Left lung (tissue), 10 donors: ENCODE measurements around the gene SETD1A. TPM values are rescaled to one million over a fixed set of nuclear protein-coding genes. Genes with fewer than 3 reads are reported as not detected.

Experiments
- ATAC-seq: fragments of 200-7000 bp; cut with Tn5 transposase; one replicate; pipeline ENCODE4 v1.9.1; 2020; ENCODE audit warnings: moderate library complexity
- DNase-seq, 4 donors: peaks; one replicate each; pipeline ENCODE4 v3.0.0-alpha.2; 2013 to 2020
- H3K27ac ChIP-seq, 2 donors: fragments of 200-600 bp; sonication (generic) in 1 of 2; one replicate each; pipeline versions ENCODE4 v1.5.0 to v1.8.0; 2020 to 2021
- H3K27me3 ChIP-seq, 2 donors: fragments of 200-600 bp; sonication (generic) in 1 of 2; one replicate each; pipeline versions ENCODE4 v1.5.0 to v1.8.0; 2020 to 2021
- H3K36me3 ChIP-seq, 2 donors: fragments of 200-600 bp; sonication (generic) in 1 of 2; one replicate each; pipeline versions ENCODE4 v1.5.0 to v1.8.0; 2020 to 2021
- H3K4me1 ChIP-seq, 2 donors: fragments of 200-600 bp; one replicate each; pipeline ENCODE4 v1.8.0; 2021
- H3K4me3 ChIP-seq, 2 donors: fragments of 200-600 bp; sonication (generic) in 1 of 2; one replicate each; pipeline versions ENCODE4 v1.5.0 to v1.8.0; 2020 to 2021; ENCODE audit warnings: mild to moderate bottlenecking in 1 of 2
- H3K9me3 ChIP-seq, 2 donors: fragments of 200-600 bp; sonication (generic) in 1 of 2; one replicate each; pipeline versions ENCODE4 v1.5.0 to v1.8.0; 2020 to 2021
- CTCF ChIP-seq, 2 donors: fragments of 200-600 bp; sonication (generic) in 1 of 2; IDR thresholded peaks; one replicate each; pipeline versions ENCODE4 v1.5.0 to v1.8.0; 2021; ENCODE audit warnings: antibody characterized with exemption in 2 of 2
- intact Hi-C, 2 donors: fragments of 100-400 bp; cut with DNase I; formaldehyde crosslinking; loops; one replicate each; pipeline versions ENCODE4 v1.11.2 to v1.14.2; 2022
- polyA plus RNA-seq, 6 donors: library from polyadenylated mRNA; unstranded; fragments of 120-200 nt; gene quantifications; one replicate each; pipeline ENCODE4 v1.2.1, GENCODE V29; 2013; ENCODE audit not compliant: insufficient read length in 6 of 6
- total RNA-seq, 2 donors: library from RNA; stranded (reverse); fragmentation: NEBNext Ultra II Directional; extraction: Animal tissue kit (Norgen Biotek cat#: 25700); gene quantifications; one replicate each; pipeline ENCODE4 v1.2.1, GENCODE V29; 2021
- donor health status: DM: no; HTN: yes; CAD: no.
- donor health status: DM: no; HTN: no; CAD: no.

Gene SETD1A
- total and polyA plus RNA-seq, 8 donors = 12.1 to 21.5 (median 15.3) TPM

GRCh38 chr16:30949650-30950515 lies 7.7 kb upstream of the SETD1A start:
- Histone ChIP-seq H3K9me3 (no peaks in the 10 kb centered on the region), H3K4me1 (peaks cover 7 to 43% of the 10 kb centered on the region in 2 donors), H3K4me3 (peak overlapping the region; percentile 86 to 93), H3K36me3 (peaks cover 0 to 22% of the 10 kb centered on the region in 2 donors), H3K27ac (peak overlapping the region; percentile 89 to 97), H3K27me3 (no peaks in the 10 kb centered on the region)
- peak; percentile 47 for ATAC-seq
- no peak for TF ChIP-seq CTCF (IDR thresholded peaks at IDR 0.05)
- peak in 3 of 4 donors; percentile 58 to 87 (median 86) for DNase-seq
- intact Hi-C loops = no loop called here

GRCh38 chr16:30950516-30951065 lies 7.0 kb upstream of the SETD1A start:
- Histone ChIP-seq H3K4me3 (peak overlapping the region in 1 of 2 donors; percentile 93), H3K9me3 (no peaks in the 10 kb centered on the region), H3K36me3 (peaks cover 0 to 15% of the 10 kb centered on the region in 2 donors), H3K27me3 (no peaks in the 10 kb centered on the region), H3K27ac (peak overlapping the region; percentile 89 to 97), H3K4me1 (peaks cover 7 to 43% of the 10 kb centered on the region in 2 donors)
- intact Hi-C loops = no loop called here
- DNase-seq = no peak
- TF ChIP-seq CTCF (IDR thresholded peaks at IDR 0.05) = no peak
- ATAC-seq = no peak

- DNase-seq (no peak), ATAC-seq (no peak)
- intact Hi-C loops = no loop called here
- Histone ChIP-seq H3K4me3 (no peak overlapping the region), H3K36me3 (peaks cover 0 to 9% of the 10 kb centered on the region in 2 donors), H3K27me3 (no peaks in the 10 kb centered on the region), H3K27ac (peak overlapping the region in 1 of 2 donors; percentile 13), H3K9me3 (no peaks in the 10 kb centered on the region), H3K4me1 (peaks cover 7 to 45% of the 10 kb centered on the region in 2 donors)
- no peak for TF ChIP-seq CTCF (IDR thresholded peaks at IDR 0.05)
Measured at GRCh38 chr16:30951193-30951592, 6.4 kb upstream of the SETD1A start.

- H3K36me3 ChIP-seq = peaks cover 0 to 4% of the 10 kb centered on the region in 2 donors
- H3K27ac ChIP-seq = peak overlapping the region in 1 of 2 donors; percentile 13
- H3K4me1 ChIP-seq = peaks cover 7 to 51% of the 10 kb centered on the region in 2 donors
- intact Hi-C loops = no loop called here
- no peak overlapping the region for H3K4me3 ChIP-seq
- TF ChIP-seq CTCF (IDR thresholded peaks at IDR 0.05) = no peak
- no peak for ATAC-seq
- H3K9me3 ChIP-seq = no peaks in the 10 kb centered on the region
- no peaks in the 10 kb centered on the region for H3K27me3 ChIP-seq
- peak in 2 of 4 donors; percentile 60 to 79 for DNase-seq
Measured at GRCh38 chr16:30951750-30952149, 5.8 kb upstream of the SETD1A start.

GRCh38 chr16:30953111-30953510 lies 4.4 kb upstream of the SETD1A start:
- ATAC-seq (no peak), DNase-seq (no peak)
- intact Hi-C loops = no loop called here
- H3K4me1 ChIP-seq = peaks cover 7 to 48% of the 10 kb centered on the region in 2 donors
- H3K9me3 ChIP-seq = no peaks in the 10 kb centered on the region
- H3K27me3 ChIP-seq = no peaks in the 10 kb centered on the region
- H3K27ac ChIP-seq = peak overlapping the region in 1 of 2 donors; percentile 13
- no peaks in the 10 kb centered on the region for H3K36me3 ChIP-seq
- no peak overlapping the region for H3K4me3 ChIP-seq
- no peak for TF ChIP-seq CTCF (IDR thresholded peaks at IDR 0.05)
